Tibial nerve (tissue), 4 donors: ENCODE measurements around the gene SPATA13.

ENCODE experiments used
- CTCF ChIP-seq, 5 experiments: fragments of 200-600 bp in 3 of 5; fragments of 450-650 bp in 2 of 5; sonication (generic) in 3 of 5; IDR thresholded peaks; one replicate each; pipeline ENCODE4 v1.5.1; 2016 to 2019; ENCODE audit warnings: antibody characterized with exemption in 5 of 5, mild to moderate bottlenecking in 3 of 5, moderate library complexity in 2 of 5
- EP300 ChIP-seq, 2 donors: sonication (generic); formaldehyde crosslinking; IDR thresholded peaks; one replicate each; pipeline ENCODE4 v1.6.1; 2017; ENCODE audit warnings: antibody characterized with exemption in 2 of 2, mild to moderate bottlenecking in 1 of 2
- POLR2A ChIP-seq, 2 donors: fragments of 450-650 bp; IDR thresholded peaks; one replicate each; pipeline ENCODE4 v1.6.1; 2017; ENCODE audit warnings: antibody characterized with exemption in 2 of 2, mild to moderate bottlenecking in 2 of 2, moderate library complexity in 2 of 2

DNA sequence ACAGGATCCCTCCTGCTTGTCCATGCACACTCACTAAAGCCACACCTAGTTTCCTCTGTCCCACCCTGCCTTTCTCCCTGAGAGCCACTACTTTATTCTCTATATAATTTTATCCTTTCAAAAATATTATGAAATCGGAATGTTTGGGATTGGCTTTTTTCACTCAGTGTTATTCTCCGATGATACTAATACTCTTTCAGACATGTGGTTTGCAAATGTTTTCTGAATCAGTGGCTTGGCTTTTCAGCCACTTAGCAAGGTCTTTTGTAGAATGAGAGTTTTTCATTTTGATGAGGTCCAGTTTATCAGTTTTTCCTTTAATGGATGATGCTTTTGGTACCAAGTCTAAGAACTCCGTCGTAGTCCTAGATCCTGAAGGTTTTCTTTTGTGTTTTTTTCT lies 11.6 kb downstream of the SPATA13 start:
- TF ChIP-seq CTCF (IDR thresholded peaks at IDR 0.05) = no peak
- no peak for TF ChIP-seq EP300 (IDR thresholded peaks at IDR 0.05)
- no peak for TF ChIP-seq POLR2A (IDR thresholded peaks at IDR 0.05)
